IPS-18c (cell line): ENCODE measurements around the gene NANOS1.
A peak's percentile ranks its signal among the peaks of the same experiment; 100 is the strongest.

Experiments
- H3K4me3 ChIP-seq: 2 replicates; pipeline ENCODE4 v1.7.0; 2013; ENCODE audit warnings: low read depth, mild to moderate bottlenecking, low read length, moderate library complexity; ENCODE audit not compliant: insufficient read depth
- H3K9me3 ChIP-seq: one replicate; pipeline ENCODE4 v1.6.1; 2013; ENCODE audit warnings: mild to moderate bottlenecking, low read length, moderate library complexity; ENCODE audit not compliant: control insufficient read depth, insufficient read depth

Gene NANOS1, protein sequence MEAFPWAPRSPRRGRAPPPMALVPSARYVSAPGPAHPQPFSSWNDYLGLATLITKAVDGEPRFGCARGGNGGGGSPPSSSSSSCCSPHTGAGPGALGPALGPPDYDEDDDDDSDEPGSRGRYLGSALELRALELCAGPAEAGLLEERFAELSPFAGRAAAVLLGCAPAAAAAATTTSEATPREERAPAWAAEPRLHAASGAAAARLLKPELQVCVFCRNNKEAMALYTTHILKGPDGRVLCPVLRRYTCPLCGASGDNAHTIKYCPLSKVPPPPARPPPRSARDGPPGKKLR

DNA sequence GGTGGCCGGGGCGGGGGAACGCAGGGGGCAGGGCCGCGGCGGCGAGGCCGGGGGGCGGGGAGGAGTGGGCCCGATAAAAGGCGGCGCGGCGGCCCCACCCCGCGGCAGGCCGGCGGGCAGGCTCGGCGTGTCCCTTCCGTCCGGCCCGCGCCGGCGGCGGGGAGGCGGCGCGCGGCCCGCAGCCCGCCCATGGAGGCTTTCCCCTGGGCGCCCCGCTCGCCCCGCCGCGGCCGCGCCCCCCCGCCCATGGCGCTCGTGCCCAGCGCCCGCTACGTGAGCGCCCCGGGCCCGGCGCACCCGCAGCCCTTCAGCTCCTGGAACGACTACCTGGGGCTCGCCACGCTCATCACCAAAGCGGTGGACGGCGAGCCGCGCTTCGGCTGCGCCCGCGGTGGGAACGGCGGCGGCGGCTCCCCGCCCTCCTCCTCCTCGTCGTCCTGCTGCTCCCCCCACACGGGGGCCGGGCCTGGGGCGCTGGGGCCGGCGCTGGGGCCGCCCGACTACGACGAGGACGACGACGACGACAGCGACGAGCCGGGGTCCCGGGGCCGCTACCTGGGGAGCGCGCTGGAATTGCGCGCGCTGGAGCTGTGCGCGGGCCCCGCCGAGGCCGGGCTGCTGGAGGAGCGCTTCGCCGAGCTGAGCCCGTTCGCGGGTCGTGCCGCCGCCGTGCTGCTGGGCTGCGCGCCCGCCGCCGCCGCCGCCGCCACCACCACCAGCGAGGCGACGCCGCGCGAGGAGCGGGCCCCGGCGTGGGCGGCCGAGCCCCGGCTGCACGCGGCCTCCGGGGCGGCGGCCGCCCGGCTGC, at the start of gene NANOS1:
Gene NANOS1, plus strand, starts transcription at position 102 of the 808 bp plus-strand sequence. Its CDS starts 88 bp downstream, at position 190.
- peak within 1 kb of the TSS; percentile 52 for H3K4me3 ChIP-seq
- H3K9me3 ChIP-seq = no peaks in the 10 kb centered on the region

DNA sequence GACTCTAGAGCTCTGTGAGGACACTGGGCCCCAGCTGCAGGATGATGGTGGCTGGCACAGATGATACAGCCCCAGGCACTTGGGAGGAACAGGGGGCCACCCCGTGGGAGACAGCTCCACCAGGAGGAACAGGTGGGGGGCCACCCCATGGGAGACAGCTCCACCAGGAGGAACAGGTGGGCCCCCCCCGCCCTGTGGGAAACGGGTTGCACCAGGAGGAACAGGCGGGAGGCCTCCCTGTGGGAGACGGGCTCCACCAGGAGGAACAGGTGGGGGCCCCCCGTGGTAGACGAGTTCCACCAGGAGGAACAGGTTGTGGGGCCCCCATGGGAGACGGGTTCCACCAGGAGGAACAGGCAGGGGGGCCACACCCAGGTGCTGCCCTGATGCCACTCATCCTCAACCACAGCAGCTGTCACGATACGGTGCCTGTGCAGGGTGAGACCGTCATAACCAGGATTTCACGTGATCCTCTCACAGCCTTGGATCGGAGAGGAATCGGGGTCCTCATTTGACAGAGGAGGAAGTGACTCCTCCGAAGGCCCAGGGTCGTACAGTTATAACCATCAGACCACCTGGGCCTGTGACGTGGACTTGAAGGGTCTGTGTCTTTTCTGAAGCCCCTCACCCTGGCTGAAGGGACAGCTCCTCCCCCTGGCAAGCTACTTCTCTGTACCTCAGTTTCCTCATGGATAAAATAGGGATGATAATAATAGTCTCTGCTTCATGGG, 49.2 kb upstream of the NANOS1 start:
- Histone ChIP-seq H3K9me3 (no peaks in the 10 kb centered on the region), H3K4me3 (no peak overlapping the region)

DNA sequence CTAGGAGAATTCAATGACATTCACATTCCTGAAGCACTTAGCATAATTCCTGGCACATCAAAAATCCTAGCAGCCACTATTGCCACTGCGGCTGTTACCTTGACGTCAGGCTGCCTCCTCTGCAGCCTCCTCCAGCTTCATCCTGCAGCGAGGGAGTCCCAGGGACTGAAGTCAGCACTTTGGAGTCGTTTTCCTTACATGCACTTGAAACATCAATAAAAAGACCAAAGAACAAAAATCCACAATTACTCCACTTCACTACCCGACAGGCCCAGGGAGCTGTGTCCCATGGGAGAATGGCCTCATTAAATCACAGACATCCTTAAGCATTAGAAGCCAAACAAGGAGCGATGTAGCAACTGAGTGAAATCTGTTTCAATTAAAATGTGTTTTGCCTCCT, 48.6 kb upstream of the NANOS1 start:
- Histone ChIP-seq H3K9me3 (no peaks in the 10 kb centered on the region), H3K4me3 (no peak overlapping the region)

DNA sequence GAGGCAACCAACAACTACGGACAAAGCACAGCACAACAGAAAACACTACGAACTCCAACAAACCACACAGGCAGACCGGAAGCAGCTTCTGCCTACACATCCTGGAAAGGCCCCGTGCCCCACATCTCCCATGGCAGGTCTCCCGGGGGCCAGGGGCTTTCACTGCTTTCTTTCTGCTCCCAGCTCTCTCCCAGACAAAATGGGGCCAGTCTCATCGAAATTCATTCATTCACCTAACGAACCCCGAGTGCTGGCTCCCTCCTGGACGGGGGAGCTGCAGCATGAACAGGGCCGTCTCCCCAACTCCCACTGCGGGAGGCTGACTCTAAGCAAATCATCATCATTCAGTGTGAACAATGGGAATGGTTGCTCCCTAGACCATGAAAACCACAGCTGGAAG, 47.6 kb upstream of the NANOS1 start:
- no peaks in the 10 kb centered on the region for H3K9me3 ChIP-seq
- no peak overlapping the region for H3K4me3 ChIP-seq

DNA sequence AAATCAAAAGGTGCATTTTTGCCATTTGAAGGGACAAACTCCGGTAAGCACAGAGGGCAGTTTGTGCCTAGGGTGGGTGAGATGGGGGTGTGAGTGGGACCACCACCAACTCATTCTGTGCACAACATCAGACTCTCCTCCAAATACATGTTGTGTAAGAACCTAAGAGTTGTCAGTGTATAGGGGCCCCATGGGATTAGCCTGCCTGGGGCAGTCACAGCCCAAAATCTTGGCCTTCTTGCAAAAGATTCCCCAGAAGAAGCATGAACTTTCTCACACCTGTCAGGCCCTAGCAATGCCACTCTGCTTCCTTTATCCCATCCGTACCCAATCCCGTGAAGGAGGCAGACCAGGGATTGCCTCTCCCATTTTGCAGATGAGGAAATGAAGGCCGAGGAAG, 47.1 kb upstream of the NANOS1 start:
- Histone ChIP-seq H3K4me3 (no peak overlapping the region), H3K9me3 (no peaks in the 10 kb centered on the region)

DNA sequence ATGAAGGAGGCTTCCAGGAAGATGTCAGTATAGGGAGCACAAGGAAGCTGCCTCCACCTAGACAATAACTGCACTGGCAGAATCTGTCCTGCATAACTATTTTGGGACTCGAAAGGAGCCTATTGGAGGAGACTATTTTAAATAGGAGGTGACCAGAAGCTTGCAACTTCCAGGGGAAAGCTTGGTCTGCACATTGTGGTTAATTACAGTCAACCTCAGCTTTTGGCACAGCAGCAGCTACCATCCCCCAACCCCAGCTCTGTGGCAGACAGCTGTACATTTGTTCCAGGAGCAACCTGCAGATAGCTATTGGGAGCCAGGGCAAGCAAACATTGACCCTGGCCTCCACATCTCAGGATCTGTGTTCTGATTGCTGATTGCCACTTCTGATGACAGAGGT, 46.3 kb upstream of the NANOS1 start:
- H3K9me3 ChIP-seq = no peaks in the 10 kb centered on the region
- no peak overlapping the region for H3K4me3 ChIP-seq

DNA sequence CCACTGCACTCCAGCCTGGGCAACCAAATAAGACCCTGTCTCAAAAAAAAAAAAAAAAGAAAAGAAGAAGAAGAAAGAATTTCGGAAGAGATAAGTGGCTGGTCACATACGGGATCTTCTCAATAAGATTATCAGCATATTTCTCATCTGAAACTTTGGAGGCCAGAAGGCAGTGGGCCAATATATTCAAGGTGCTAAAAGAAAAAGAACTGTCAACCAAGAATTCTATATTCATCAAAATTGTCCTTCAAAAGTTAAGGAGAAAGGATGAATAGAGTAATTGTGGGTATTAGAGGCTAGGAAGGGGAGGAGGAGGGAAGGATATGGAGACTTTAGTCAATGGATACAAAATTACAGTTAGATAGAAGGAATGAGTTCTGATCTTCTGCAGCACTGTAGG, 43.9 kb upstream of the NANOS1 start:
- no peak overlapping the region for H3K4me3 ChIP-seq
- H3K9me3 ChIP-seq = no peaks in the 10 kb centered on the region

DNA sequence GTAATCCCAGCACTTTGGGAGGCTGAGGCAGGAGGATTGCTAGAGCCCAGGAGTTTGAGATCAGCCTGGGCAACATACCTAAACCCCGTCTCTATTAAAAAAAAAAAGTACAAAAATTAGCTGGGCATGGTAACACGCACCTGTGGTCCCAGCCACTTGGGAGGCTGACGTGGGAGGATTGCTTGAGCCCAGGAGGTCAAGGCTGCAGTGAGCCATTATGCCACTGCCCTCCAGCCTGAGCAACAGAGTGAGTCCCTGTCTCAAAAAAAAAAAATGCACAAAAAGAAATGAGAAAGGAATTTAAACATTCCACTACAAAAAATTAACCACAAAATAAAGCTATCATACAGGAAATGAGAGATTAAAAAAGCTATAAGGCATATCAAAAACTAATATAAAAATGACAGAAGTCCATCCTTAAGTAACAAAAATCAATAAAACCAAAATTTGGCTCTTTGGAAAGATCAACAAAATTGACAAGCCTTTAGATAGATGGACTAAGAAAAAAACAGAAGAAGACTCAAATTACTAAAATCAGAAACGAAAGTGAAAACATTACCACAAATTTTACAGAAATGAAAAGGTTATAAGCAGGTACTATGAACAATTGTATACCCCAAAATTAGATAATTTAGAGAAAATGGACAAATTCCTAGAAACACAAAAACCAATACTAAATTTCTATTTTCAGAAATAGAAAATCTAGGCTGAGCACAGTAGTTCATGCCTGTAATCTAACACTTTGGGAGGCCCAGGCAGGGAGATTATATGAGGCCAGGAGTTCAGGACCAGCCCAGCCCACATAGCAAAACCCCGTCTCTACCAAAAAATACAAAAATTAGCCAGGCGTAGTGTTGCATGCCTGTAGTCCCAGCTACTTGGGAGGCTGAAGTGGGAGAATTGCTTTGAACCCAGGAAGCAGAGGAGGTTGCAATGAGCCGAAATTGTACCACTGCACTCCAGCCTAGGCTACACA, 42.4 kb upstream of the NANOS1 start:
- H3K4me3 ChIP-seq = no peak overlapping the region
- H3K9me3 ChIP-seq = no peaks in the 10 kb centered on the region

DNA sequence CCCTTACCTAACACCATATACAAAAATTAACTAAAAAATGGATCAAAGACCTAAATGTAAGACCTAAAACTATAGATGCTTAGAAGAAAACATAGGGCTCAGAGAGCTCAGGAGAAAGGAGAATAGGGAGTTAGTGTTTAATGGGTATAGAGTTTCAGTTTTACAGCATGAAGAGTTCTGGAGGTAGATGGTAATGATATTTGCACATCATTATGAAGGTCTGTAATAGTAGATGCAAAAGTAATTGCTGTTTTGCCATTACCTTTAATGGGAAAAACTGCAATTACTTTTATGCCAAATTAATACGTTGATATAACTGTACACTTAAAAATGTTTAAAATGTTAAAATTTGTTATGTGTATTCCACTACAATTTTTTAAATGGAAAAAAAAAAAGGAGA, 39.2 kb upstream of the NANOS1 start:
- H3K9me3 ChIP-seq = peaks cover 3% of the 10 kb centered on the region
- no peak overlapping the region for H3K4me3 ChIP-seq

DNA sequence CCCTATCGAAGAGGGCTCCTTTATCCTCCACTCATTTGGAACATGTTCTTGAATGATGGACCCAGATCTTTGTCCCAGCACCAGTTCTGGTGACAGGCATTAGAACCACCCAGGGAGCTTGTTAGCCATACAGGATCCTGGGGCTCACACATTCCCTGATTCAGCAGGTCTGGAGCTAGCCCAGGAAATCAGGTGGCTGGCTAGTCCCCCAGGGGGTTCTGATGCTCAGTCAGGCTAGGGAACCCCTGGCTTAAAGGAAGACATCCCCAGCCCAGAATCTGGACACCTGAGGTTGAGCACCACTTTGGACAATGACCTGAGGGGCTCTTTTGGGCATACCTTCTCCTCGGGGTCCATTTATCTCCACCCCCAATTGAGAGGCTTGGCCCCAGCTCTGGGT, 37.0 kb upstream of the NANOS1 start:
- H3K4me3 ChIP-seq = no peak overlapping the region
- H3K9me3 ChIP-seq = peaks cover 3% of the 10 kb centered on the region

DNA sequence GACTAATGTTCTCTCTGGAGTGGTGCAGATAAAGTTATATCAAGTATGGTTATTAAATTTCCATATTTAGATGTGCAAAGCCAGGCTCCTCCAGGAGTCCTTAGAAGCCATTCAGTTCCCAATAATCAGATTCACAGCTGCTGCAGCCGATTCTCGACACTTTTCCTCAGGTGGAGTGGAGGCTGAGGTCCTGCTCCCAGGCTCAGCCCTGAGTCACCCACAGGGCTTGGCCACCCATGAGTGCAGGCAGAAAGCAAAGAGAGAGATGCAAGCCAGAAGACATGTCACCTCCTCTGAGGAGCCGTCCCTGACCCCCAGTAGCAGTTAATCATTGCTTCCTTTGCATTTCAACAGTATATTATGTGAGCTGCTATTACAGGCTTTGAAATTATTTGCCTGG, 36.3 kb upstream of the NANOS1 start:
- Histone ChIP-seq H3K9me3 (peaks cover 3% of the 10 kb centered on the region), H3K4me3 (no peak overlapping the region)

DNA sequence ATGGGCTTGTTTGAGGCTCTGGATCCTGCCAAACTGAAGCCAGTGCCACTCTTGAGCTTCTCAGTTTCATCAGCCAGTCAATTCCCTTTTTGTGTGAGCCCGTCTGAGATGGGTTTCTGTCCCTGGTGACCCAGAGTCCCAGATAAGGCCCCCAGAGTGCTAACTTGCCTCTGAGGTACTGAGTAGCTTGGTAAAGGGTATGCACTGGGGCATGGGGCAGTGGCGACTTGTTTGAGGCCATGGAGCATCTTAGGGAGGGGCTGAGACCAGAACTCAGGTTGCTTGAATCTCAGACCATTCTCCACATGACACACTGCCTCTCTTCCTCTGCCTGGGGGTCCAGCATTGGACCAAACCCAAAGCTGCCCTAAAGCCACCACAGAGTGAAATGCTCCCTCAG, 35.2 kb upstream of the NANOS1 start:
- Histone ChIP-seq H3K4me3 (no peak overlapping the region), H3K9me3 (peaks cover 3% of the 10 kb centered on the region)

DNA sequence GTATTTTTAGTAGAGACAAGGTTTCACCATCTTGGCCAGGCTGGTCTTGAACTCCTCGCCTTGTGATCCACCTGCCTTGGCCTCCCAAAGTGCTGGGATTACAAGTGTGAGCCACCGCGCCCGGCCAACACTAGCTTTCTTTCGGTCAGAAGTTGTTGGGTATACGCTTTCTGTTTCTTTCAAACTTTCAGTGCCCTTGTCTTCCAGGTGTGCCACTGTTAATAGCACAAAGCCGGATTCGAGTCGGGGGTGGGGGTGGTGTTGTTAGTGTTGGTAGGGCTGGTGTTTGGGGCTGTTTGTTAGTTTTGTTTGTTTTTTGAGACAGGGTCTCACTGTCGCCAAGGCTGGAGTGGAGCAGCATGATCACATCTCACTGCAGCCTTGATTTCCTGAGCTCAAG, 33.8 kb upstream of the NANOS1 start:
- Histone ChIP-seq H3K9me3 (peaks cover 3% of the 10 kb centered on the region), H3K4me3 (no peak overlapping the region)

DNA sequence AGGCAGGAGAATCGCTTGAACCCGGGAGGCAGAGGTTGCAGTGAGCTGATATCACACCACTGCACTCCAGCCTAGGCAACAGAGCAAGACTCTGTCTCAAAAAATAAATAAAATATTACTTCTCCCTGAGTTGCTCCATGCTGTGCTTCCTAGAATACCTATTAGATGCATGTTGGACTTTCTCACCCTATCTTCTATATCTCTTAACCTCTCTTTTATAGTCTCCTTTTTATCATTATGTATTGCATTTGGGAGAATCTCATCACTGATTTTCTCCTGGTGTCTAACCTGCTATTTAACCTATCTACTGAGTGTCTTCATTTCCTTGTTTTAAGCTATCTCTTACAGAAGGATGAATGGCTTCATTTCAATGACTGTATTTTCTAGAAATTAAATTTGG, 32.1 kb upstream of the NANOS1 start:
- Histone ChIP-seq H3K9me3 (peaks cover 3% of the 10 kb centered on the region), H3K4me3 (no peak overlapping the region)

DNA sequence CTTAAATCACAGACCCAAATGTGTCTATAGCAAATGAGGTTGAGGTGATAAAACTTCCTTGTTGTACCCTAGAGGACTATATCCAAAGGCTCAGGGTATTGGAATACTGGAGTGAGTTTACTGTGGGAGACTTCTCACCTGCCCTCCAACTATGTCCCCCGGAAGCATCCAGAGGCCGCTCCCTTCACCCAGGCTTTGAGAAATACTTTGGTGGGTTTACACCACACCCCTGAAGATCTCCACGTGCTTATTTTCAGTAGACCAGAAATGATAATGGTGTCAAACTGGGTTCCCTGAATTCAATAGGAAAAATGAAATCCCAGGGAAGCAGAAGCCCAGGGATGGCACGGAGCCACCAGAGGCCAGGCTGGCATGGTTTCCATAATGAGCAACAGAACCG, 31.3 kb upstream of the NANOS1 start:
- no peak overlapping the region for H3K4me3 ChIP-seq
- H3K9me3 ChIP-seq = peaks cover 3% of the 10 kb centered on the region

DNA sequence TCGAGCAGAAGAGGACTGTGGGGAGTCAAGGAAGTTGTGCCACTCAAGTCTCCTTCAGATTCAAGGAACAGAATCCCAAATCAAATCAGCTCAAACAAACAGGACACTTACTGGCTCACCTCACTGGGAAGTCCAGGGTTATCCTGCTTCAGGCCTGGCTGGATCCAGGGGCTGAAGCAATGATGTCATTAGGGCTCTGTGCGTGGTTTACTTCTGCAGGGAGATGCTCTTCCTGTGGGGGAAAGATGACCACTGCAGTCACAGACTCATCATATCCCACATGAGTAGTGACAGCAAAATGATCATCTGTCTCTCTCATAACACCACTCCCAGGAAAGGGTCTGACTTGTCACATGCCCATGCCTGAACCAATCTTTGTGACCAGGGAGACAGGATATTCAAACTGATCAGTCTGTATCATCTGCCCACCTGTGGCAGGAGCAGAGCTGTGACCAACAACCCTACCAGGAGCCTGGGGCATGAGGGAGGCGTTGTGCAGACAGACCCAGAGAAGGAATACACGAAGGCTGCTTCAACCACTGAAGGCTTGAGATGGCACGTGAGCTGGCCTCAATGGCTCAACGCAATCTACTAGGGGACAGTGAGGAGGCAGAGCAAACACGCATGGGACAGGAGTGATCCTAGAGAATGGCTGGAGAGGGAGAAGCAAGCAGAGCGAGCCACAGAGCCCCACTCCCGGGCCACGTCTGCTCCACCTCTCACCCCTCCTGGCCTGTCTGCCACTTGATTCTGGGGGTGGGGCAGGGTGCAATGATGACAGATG, 27.6 kb upstream of the NANOS1 start:
- H3K4me3 ChIP-seq = no peak overlapping the region
- H3K9me3 ChIP-seq = no peaks in the 10 kb centered on the region
